Measurements from ENCODE around the gene TAMALIN. TPM values are rescaled to one million over a fixed set of nuclear protein-coding genes. Genes with fewer than 3 reads are reported as not detected.

TAMALIN gene
- total and polyA plus RNA-seq, 2 experiments from 2014 or later, result 0.34 to 3.0 TPM

GRCh38 chr12:52053536-52054209, 46.9 kb downstream of the TAMALIN start:
- no peak overlapping the region for H2AFZ ChIP-seq
- H3K9me2 ChIP-seq (ENCODE audit: insufficient read depth), result no peaks in the 10 kb centered on the region
- Mint-ChIP-seq H3K4me1 (peaks cover 28% of the 10 kb centered on the region), H3K4me3 (no peak overlapping the region), H3K9me3 (no peaks in the 10 kb centered on the region; the same call in 2 of the 3 replicates), H3K27me3 (ENCODE audit: insufficient read depth, low read depth, poor library complexity) (peaks cover 37% of the 10 kb centered on the region), H3K27ac (no peak overlapping the region), H3K36me3 (ENCODE audit: low read depth) (peaks cover 6% of the 10 kb centered on the region)
- DNase-seq (ENCODE audit: low spot score), result no peak
- no peak for ATAC-seq
- H4K20me1 ChIP-seq (replicated peaks; ENCODE audit: insufficient read depth), result peaks cover 30% of the 10 kb centered on the region
- H3K4me1 ChIP-seq (ENCODE audit: insufficient read depth), result peaks cover 18% of the 10 kb centered on the region
- H3F3A ChIP-seq (replicated peaks; ENCODE audit: low read depth), result peaks cover 2% of the 10 kb centered on the region; the same call in 1 of the 2 replicates
- H3K36me3 ChIP-seq (ENCODE audit: insufficient read depth), result no peaks in the 10 kb centered on the region
- H3K4me3 ChIP-seq, result no peak overlapping the region
- TF ChIP-seq ETS1 (IDR thresholded peaks at IDR 0.05), result no peak
- peaks cover 40% of the 10 kb centered on the region for H3K27me3 ChIP-seq (ENCODE audit: insufficient read depth)
- no peak overlapping the region for H3K4me2 ChIP-seq
- H3K27ac ChIP-seq (ENCODE audit: low read depth), result no peak overlapping the region
- H3K79me2 ChIP-seq (replicated peaks; ENCODE audit: insufficient read depth), result no peaks in the 10 kb centered on the region

GRCh38 chr12:52054231-52054832, 47.6 kb downstream of the TAMALIN start:
- no peak overlapping the region for H3K4me2 ChIP-seq
- H3K27ac Mint-ChIP-seq, result no peak overlapping the region
- H3K9me2 ChIP-seq (ENCODE audit: insufficient read depth), result no peaks in the 10 kb centered on the region
- no peak for ATAC-seq
- no peak overlapping the region for H3K4me3 Mint-ChIP-seq
- H3K9me3 Mint-ChIP-seq, result no peaks in the 10 kb centered on the region; the same call in 2 of the 3 replicates
- no peak overlapping the region for H3K4me3 ChIP-seq
- peaks cover 18% of the 10 kb centered on the region for H3K4me1 ChIP-seq (ENCODE audit: insufficient read depth)
- H3K79me2 ChIP-seq (replicated peaks; ENCODE audit: insufficient read depth), result no peaks in the 10 kb centered on the region
- no peak for DNase-seq (ENCODE audit: low spot score)
- H3K27ac ChIP-seq (ENCODE audit: low read depth), result no peak overlapping the region
- H3K4me1 Mint-ChIP-seq, result peaks cover 25% of the 10 kb centered on the region
- H3K27me3 Mint-ChIP-seq (ENCODE audit: insufficient read depth, low read depth, poor library complexity), result peaks cover 33% of the 10 kb centered on the region
- H3K27me3 ChIP-seq (ENCODE audit: insufficient read depth), result peaks cover 33% of the 10 kb centered on the region
- peaks cover 23% of the 10 kb centered on the region for H4K20me1 ChIP-seq (replicated peaks; ENCODE audit: insufficient read depth)
- no peaks in the 10 kb centered on the region; the same call in 1 of the 2 replicates for H3F3A ChIP-seq (replicated peaks; ENCODE audit: low read depth)
- H3K36me3 ChIP-seq (ENCODE audit: insufficient read depth), result no peaks in the 10 kb centered on the region
- peaks cover 10% of the 10 kb centered on the region for H3K36me3 Mint-ChIP-seq (ENCODE audit: low read depth)
- H2AFZ ChIP-seq, result no peak overlapping the region
- no peak for TF ChIP-seq EZH2 (IDR thresholded peaks at IDR 0.05; ENCODE audit: low read depth, unreplicated experiment)
- TF ChIP-seq REST (IDR thresholded peaks at IDR 0.05; ENCODE audit: unreplicated experiment), result no peak
- TF ChIP-seq ZNF462 (CRISPR knock-in tag; IDR thresholded peaks at IDR 0.05), result no peak
- no peak for TF ChIP-seq JUNB (IDR thresholded peaks at IDR 0.05; ENCODE audit: unreplicated experiment)
- no peak for TF ChIP-seq NANOG (IDR thresholded peaks at IDR 0.05; ENCODE audit: borderline replicate concordance)
- TF ChIP-seq STAT1 (IDR thresholded peaks at IDR 0.05; ENCODE audit: unreplicated experiment), result no peak
- no peak for TF ChIP-seq CREB1 (CRISPR knock-in tag; IDR thresholded peaks at IDR 0.05; ENCODE audit: low read depth)
- TF ChIP-seq ETS1 (IDR thresholded peaks at IDR 0.05), result no peak
